HFFc6 (cell line): Measurements from ENCODE around the gene SNX15. TPM values are rescaled to one million over a fixed set of nuclear protein-coding genes. Genes with fewer than 3 reads are reported as not detected.
"Not testable (repeated sequence)": the region's sequence is repeated elsewhere in the genome, so short reads cannot be mapped to it uniquely, and the experiment has no call there.

Experiments used
- DNase-seq: peaks from one replicate; pipeline ENCODE4 v3.0.0-alpha.2; 2018
- H3K27ac Mint-ChIP-seq: 2 replicates; pipeline ENCODE4 v1.8.0; 2020; ENCODE audit warnings: mild to moderate bottlenecking, mixed read lengths
- H3K27me3 Mint-ChIP-seq: 2 replicates; pipeline ENCODE4 v1.8.0; 2021; ENCODE audit warnings: mild to moderate bottlenecking, moderate library complexity, mixed read lengths; ENCODE audit not compliant: insufficient read depth
- H3K36me3 Mint-ChIP-seq: 2 replicates; pipeline ENCODE4 v1.8.0; 2021; ENCODE audit warnings: low read depth, mixed read lengths
- H3K4me1 Mint-ChIP-seq: 2 replicates; pipeline ENCODE4 v1.8.0; 2020; ENCODE audit warnings: low read depth, mixed read lengths
- H3K4me3 Mint-ChIP-seq: 2 replicates; pipeline ENCODE4 v1.8.0; 2020; ENCODE audit warnings: mild to moderate bottlenecking, moderate library complexity, mixed read lengths
- H3K9me3 Mint-ChIP-seq: 2 replicates; pipeline ENCODE4 v1.8.0; 2020; ENCODE audit warnings: mild to moderate bottlenecking, mixed read lengths
- long read RNA-seq: library from polyadenylated mRNA; unstranded; transcript quantifications from one replicate; pipeline ENCODE4 v2.0.0, GENCODE V29; 2019
- total RNA-seq, 6 experiments: library from RNA; stranded (reverse); fragmentation: NEBNext Ultra II Directional; extraction: Animal tissue kit (Norgen Biotek cat#: 25700); gene quantifications; 2 replicates in 1 of 6; 3 replicates in 5 of 6; pipeline ENCODE4 v1.2.3, GENCODE V29; 2021
- TF ChIP-seq, protein P1 (sequence below): fragments of 200-600 bp; sonication (generic); IDR thresholded peaks from 2 replicates; pipeline ENCODE4 v1.5.0; 2021; ENCODE audit warnings: antibody characterized with exemption, mild to moderate bottlenecking

Gene SNX15, protein sequence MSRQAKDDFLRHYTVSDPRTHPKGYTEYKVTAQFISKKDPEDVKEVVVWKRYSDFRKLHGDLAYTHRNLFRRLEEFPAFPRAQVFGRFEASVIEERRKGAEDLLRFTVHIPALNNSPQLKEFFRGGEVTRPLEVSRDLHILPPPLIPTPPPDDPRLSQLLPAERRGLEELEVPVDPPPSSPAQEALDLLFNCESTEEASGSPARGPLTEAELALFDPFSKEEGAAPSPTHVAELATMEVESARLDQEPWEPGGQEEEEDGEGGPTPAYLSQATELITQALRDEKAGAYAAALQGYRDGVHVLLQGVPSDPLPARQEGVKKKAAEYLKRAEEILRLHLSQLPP
- total RNA-seq, result 10 to 100 TPM; 18.7 to 26.6 (median 25.0) TPM
- long read RNA-seq, transcript SNX15-202 (8 exons, 1,939 nt), result major isoform, 9 of 14 reads
- long read RNA-seq, partial matches to known transcripts, result 0 of 14 reads
- long read RNA-seq, other reads (novel, unspliced or antisense), result 2 of 14 reads

DNA sequence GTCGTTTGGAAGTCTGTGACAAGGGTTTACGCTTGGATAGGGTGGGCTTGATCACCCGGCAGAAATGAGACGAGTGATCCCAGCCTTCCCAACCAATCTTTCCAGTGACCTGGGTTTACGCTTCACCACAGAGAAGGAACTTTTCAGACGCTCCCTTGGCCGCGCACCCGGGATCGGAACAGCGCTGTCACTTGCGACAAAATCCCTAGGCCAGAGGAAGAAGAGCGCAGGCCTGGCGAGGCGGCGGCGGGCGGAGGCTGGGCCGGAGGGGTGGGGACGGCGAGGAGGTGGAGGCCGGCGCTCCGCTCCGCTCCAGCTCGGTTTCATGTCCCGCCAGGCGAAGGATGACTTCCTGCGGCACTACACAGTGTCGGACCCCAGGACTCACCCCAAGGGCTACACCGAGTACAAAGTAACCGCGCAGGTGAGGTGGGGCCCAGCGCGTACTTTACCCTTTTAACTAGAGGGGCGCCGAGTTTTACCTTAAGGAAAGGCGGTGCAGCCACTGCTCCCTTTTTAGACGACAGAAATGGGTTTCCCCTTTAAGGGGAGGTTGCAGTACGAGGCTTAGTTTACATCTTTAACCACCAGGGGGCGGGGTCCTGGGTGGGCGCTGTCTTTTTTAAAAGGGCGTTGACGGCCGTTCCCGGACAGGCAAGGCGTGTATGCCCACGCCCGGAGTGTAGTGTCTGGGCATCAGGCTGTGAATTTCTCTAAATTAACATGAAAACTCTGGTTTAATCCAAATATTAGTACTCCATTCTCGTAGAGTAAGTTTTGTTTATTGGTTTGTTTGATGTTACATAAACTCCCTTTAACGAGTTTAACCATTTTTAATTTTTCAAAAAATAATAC lies at the start of gene SNX15:
Gene SNX15 (plus strand): TSS at position 227 of the 855 bp plus-strand sequence. CDS start 99 bp downstream, at position 326.
- DNase-seq, result peak; percentile 94
- Mint-ChIP-seq H3K9me3 (no peaks in the 10 kb centered on the region), H3K27me3 (no peaks in the 10 kb centered on the region), H3K4me1 (peaks cover 18% of the 10 kb centered on the region), H3K36me3 (no peaks in the 10 kb centered on the region), H3K27ac (peak within 1 kb of the TSS; percentile 79), H3K4me3 (peak within 1 kb of the TSS; percentile 86)
- TF ChIP-seq, protein P1, sequence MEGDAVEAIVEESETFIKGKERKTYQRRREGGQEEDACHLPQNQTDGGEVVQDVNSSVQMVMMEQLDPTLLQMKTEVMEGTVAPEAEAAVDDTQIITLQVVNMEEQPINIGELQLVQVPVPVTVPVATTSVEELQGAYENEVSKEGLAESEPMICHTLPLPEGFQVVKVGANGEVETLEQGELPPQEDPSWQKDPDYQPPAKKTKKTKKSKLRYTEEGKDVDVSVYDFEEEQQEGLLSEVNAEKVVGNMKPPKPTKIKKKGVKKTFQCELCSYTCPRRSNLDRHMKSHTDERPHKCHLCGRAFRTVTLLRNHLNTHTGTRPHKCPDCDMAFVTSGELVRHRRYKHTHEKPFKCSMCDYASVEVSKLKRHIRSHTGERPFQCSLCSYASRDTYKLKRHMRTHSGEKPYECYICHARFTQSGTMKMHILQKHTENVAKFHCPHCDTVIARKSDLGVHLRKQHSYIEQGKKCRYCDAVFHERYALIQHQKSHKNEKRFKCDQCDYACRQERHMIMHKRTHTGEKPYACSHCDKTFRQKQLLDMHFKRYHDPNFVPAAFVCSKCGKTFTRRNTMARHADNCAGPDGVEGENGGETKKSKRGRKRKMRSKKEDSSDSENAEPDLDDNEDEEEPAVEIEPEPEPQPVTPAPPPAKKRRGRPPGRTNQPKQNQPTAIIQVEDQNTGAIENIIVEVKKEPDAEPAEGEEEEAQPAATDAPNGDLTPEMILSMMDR, result peak; percentile 97

DNA sequence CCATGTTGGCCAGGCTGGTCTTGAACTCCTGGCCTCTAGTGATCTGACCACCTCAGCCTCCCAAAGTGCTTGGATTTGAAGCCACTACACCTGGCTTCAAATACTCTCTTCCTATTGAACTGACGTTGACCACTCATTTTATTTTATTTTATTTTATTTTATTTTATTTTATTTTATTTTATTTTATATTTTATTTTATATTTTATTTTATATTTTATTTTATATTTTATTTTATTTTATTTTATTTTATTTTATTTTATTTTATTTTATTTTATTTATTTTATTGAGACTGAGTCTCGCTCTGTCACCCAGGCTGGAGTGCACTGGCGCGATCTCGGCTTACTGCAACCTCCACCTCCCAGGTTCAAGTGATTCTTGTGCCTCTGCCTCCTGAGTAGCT lies 43.9 kb upstream of the SNX15 start:
- H3K9me3 Mint-ChIP-seq, DNase-seq, H3K27ac Mint-ChIP-seq, H3K36me3 Mint-ChIP-seq, H3K4me3 Mint-ChIP-seq, H3K4me1 Mint-ChIP-seq: not testable (repeated sequence)
- H3K27me3 Mint-ChIP-seq, result peaks cover 13% of the 10 kb centered on the region

DNA sequence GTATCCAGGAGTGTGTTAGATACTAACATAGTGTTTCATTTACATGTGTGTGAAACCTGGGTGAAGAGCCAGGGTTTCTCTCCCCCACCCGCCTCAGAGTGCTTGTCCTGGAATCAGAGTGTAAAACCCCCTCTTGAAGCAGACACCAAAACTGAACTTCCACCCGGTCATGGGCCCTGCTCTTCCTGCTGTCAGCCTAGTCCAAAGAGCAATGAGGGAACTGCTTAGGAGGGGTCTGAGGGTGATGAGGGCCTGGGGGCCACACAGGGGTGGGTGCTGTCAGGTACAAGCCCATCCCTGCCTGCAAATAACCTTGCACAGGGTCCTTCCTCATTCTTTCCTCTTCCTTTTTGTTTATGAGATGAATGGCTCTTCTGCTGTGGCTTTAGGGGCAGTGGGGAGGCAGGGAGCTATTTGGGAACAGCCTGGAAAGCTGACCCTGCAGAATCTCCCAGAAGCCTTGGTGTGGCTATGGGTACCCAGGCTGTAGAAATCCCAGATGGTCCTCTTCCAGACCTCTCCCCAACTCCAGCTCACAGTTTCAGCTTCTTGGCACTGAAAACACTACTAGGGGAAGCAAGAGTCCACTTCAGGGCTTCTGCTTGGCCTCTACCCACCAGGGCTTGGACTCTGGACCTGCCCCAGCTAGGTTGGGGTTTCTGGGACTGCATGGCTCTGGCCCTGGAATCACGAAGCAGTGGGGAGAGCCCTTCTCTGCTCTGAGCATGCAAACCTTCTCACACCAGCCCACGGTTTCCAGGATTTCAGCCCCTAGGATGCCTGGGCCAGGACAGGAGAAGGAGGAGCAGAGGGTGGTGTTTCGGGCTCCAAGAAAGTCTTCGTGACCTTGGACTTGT lies 39.0 kb upstream of the SNX15 start:
- peaks cover 19% of the 10 kb centered on the region for H3K27me3 Mint-ChIP-seq
- no peaks in the 10 kb centered on the region for H3K9me3 Mint-ChIP-seq
- TF ChIP-seq, protein P1, result no peak
- peaks cover 7% of the 10 kb centered on the region for H3K4me1 Mint-ChIP-seq
- H3K36me3 Mint-ChIP-seq, result no peaks in the 10 kb centered on the region
- no peak for DNase-seq
- no peak overlapping the region for H3K27ac Mint-ChIP-seq
- H3K4me3 Mint-ChIP-seq, result no peak overlapping the region

DNA sequence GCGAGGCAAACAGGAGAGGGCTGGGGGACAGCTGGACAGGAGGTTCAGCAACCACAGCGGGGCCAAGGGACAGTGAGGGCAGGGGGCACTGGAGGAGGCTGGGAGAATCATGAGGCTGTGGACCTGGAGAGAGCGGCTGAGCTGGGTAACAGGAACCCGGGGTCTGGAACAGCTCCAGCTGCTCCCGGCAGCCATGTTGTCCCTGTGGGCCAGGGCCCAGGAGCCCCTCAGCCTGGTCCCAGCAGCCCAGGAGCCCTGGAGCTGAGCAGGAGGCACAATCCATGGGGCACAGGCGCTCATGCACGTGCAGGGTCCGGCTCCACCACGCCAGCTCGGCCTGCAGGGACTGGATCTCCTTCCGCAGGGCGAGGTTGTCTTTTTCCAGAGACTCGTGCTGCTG lies 37.8 kb upstream of the SNX15 start:
- no peaks in the 10 kb centered on the region for H3K9me3 Mint-ChIP-seq
- H3K27ac Mint-ChIP-seq, result no peak overlapping the region
- no peak for DNase-seq
- TF ChIP-seq, protein P1, result no peak
- no peak overlapping the region for H3K4me3 Mint-ChIP-seq
- H3K27me3 Mint-ChIP-seq, result peaks cover 20% of the 10 kb centered on the region
- peaks cover 7% of the 10 kb centered on the region for H3K4me1 Mint-ChIP-seq
- no peaks in the 10 kb centered on the region for H3K36me3 Mint-ChIP-seq

DNA sequence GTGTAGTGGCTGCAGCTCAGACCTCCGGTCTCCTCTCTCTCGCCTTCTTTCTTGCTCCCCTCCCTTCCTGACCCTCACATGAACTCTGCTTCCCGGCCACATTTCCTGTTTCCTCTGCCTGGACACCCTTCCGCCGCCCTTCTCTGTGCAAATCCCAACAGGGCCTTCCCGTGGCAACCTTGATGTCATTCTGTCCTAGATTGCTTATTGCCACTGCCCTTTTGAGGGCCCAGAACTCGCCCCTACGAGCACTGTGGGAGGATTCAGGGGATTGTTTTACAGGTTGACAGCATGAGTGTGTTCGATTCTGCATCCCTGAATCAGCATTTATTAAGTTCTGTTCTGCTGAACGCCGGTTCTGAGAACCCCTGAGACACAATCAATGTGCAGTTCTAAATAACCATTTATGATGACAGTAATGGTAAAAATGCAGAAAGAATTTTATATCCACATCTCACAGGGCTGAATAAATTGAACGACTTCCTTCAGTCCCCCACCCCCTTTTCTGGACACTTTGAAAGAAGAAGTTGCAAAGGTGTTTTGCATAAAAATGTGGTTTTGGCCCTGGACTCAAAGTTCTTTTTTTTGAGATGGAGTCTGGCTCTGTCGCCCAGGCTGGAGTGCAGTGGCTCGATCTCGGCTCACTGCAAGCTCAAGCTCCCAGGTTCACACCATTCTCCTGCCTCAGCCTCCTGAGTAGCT lies 36.9 kb upstream of the SNX15 start:
- Mint-ChIP-seq H3K36me3 (no peaks in the 10 kb centered on the region), H3K4me1 (peaks cover 7% of the 10 kb centered on the region), H3K27ac (no peak overlapping the region), H3K27me3 (peaks cover 20% of the 10 kb centered on the region), H3K4me3 (no peak overlapping the region), H3K9me3 (no peaks in the 10 kb centered on the region)
- TF ChIP-seq, protein P1, result no peak
- no peak for DNase-seq
